Measurements from ENCODE around the gene RYR2.
"Not testable (repeated sequence)": the region's sequence is repeated elsewhere in the genome, so short reads cannot be mapped to it uniquely, and the experiment has no call there.

RYR2 gene

DNA sequence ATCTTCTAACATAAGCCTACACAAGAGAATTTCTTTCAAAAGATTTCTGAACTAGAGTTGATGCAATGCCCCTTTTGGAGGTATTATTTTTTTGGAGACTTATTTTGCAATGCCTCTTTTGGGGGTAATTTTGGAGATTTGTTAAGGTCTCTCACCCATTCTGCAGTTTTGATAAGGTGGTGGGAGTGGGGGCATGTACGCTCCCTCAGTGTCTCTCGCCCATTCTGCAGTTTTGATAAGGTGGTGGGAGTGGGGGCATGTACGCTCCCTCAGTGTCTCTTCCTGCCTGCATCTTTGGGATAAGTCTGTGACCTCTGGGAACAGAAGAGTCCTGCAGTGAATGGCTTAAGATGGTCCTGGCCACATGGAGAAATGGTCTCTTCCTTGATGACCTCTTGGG lies 536.6 kb downstream of the RYR2 start:
- no peak overlapping the region for H3K4me3 ChIP-seq (ENCODE audit: low read depth in 1 of 2, low read length in 2 of 2)
- H3K4me1 ChIP-seq (ENCODE audit: control insufficient read depth in 1 of 2, insufficient read depth in 2 of 2, low read length in 2 of 2), result no peaks in the 10 kb centered on the region
- H3K27me3 ChIP-seq (ENCODE audit: control insufficient read depth in 1 of 2, insufficient read depth in 2 of 2, low read length in 2 of 2), result no peaks in the 10 kb centered on the region
- H3K9me3 ChIP-seq (ENCODE audit: control insufficient read depth in 1 of 2, low read length in 2 of 2), result peaks cover 7 to 10% of the 10 kb centered on the region in 2 donors
- H3K27ac ChIP-seq (ENCODE audit: low read depth, low read length), result no peak overlapping the region
- no peaks in the 10 kb centered on the region for H3K36me3 ChIP-seq (ENCODE audit: control insufficient read depth in 1 of 2, insufficient read depth in 2 of 2, low read length in 2 of 2)
- H3K9ac ChIP-seq (ENCODE audit: low read depth in 1 of 2, low read length in 2 of 2), result no peak overlapping the region

DNA sequence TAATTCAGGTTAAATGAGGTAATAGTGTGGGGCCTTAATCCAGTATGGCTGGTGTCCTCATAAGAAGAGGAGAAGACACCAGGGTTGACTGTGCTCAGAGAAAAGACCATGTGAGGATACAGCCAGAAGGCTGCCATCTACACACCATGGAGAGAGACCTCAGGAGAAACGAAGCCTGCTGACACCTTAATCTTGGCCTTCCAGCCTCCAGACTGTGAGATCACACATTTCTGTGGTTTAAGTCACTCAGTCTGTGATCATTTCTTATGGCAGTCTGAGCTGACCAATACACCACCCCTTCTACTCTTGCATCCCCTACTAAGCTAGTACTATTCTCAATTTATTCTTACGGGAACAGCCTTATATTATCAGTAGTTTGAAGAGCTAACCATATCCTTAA lies 538.7 kb downstream of the RYR2 start:
- H3K9ac ChIP-seq (ENCODE audit: low read depth in 1 of 2, low read length in 2 of 2), result no peak overlapping the region
- no peak overlapping the region for H3K27ac ChIP-seq (ENCODE audit: low read depth, low read length)
- H3K36me3 ChIP-seq (ENCODE audit: control insufficient read depth in 1 of 2, insufficient read depth in 2 of 2, low read length in 2 of 2), result no peaks in the 10 kb centered on the region
- no peak overlapping the region for H3K4me3 ChIP-seq (ENCODE audit: low read depth in 1 of 2, low read length in 2 of 2)
- no peaks in the 10 kb centered on the region for H3K27me3 ChIP-seq (ENCODE audit: control insufficient read depth in 1 of 2, insufficient read depth in 2 of 2, low read length in 2 of 2)
- peaks cover 0 to 7% of the 10 kb centered on the region in 2 donors for H3K9me3 ChIP-seq (ENCODE audit: control insufficient read depth in 1 of 2, low read length in 2 of 2)
- H3K4me1 ChIP-seq (ENCODE audit: control insufficient read depth in 1 of 2, insufficient read depth in 2 of 2, low read length in 2 of 2), result no peaks in the 10 kb centered on the region

DNA sequence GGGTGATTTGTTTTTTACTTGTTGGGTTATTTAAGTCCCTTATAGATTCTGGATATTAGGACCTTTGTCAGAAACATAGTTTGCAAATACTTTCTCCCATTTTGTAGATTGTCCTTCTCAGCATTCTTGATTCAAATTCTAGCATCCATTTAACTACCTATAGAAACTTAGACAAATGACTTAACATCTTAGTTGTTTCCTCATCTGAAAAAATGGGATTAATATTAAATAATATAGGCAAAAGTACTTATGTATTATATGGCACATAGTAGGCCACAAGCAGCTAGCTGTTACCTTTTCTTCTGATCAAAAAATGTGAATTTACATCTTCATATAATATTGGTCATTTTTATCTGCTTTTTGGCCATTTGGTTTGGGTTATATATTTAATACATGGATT lies 541.3 kb downstream of the RYR2 start:
- Histone ChIP-seq H3K36me3 (ENCODE audit: control insufficient read depth in 1 of 2, insufficient read depth in 2 of 2, low read length in 2 of 2) (no peaks in the 10 kb centered on the region), H3K9ac (ENCODE audit: low read depth in 1 of 2, low read length in 2 of 2) (no peak overlapping the region), H3K4me1 (ENCODE audit: control insufficient read depth in 1 of 2, insufficient read depth in 2 of 2, low read length in 2 of 2) (no peaks in the 10 kb centered on the region), H3K4me3 (ENCODE audit: low read depth in 1 of 2, low read length in 2 of 2) (no peak overlapping the region), H3K27ac (ENCODE audit: low read depth, low read length) (no peak overlapping the region), H3K27me3 (ENCODE audit: control insufficient read depth in 1 of 2, insufficient read depth in 2 of 2, low read length in 2 of 2) (no peaks in the 10 kb centered on the region), H3K9me3 (ENCODE audit: control insufficient read depth in 1 of 2, low read length in 2 of 2) (no peaks in the 10 kb centered on the region)

DNA sequence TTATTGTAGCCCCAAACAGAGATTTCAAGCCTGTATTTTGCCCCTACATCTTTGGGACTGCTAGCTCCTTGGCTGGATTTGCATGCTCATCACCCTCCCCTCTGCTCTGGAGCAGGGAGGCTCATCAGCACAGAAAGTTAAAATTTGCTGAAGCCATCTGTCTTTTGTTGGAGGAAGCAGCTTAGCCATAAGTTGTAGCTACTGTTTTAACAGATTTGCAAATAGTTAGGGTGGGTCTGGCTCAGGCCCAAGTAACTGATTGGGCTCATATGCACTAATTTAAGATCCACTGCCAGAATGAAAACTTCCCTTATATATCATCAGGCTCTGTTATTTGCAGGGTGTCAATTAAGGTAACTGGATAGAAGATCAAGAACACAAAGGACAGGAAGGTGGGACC lies 541.8 kb downstream of the RYR2 start:
- no peak overlapping the region for H3K9ac ChIP-seq (ENCODE audit: low read depth in 1 of 2, low read length in 2 of 2)
- H3K4me1 ChIP-seq (ENCODE audit: control insufficient read depth in 1 of 2, insufficient read depth in 2 of 2, low read length in 2 of 2), result no peaks in the 10 kb centered on the region
- H3K9me3 ChIP-seq (ENCODE audit: control insufficient read depth in 1 of 2, low read length in 2 of 2), result no peaks in the 10 kb centered on the region
- H3K27ac ChIP-seq (ENCODE audit: low read depth, low read length), result no peak overlapping the region
- no peak overlapping the region for H3K4me3 ChIP-seq (ENCODE audit: low read depth in 1 of 2, low read length in 2 of 2)
- H3K27me3 ChIP-seq (ENCODE audit: control insufficient read depth in 1 of 2, insufficient read depth in 2 of 2, low read length in 2 of 2), result no peaks in the 10 kb centered on the region
- H3K36me3 ChIP-seq (ENCODE audit: control insufficient read depth in 1 of 2, insufficient read depth in 2 of 2, low read length in 2 of 2), result no peaks in the 10 kb centered on the region

DNA sequence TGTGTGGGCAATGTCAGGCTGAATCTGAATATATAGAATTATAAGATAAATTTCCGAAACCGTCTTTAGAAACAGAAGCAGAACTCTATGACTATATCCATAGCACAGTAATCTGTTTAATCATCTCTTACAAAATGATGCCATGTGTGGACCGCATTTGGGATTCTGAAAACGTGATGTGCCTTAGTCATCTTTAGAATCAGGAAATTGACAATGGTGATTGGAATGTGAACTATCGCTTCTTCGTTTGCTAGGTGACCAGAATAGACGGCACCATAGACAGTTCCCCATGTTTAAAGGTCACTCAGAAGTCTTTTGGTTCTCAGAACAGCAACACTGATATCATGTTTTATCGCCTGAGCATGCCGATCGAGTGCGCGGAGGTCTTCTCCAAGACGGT lies 548.4 kb downstream of the RYR2 start:
- Histone ChIP-seq H3K27ac (ENCODE audit: low read depth, low read length) (no peak overlapping the region), H3K9me3 (ENCODE audit: control insufficient read depth in 1 of 2, low read length in 2 of 2) (no peaks in the 10 kb centered on the region), H3K27me3 (ENCODE audit: control insufficient read depth in 1 of 2, insufficient read depth in 2 of 2, low read length in 2 of 2) (no peaks in the 10 kb centered on the region), H3K4me3 (ENCODE audit: low read depth in 1 of 2, low read length in 2 of 2) (no peak overlapping the region), H3K9ac (ENCODE audit: low read depth in 1 of 2, low read length in 2 of 2) (no peak overlapping the region), H3K36me3 (ENCODE audit: control insufficient read depth in 1 of 2, insufficient read depth in 2 of 2, low read length in 2 of 2) (no peaks in the 10 kb centered on the region), H3K4me1 (ENCODE audit: control insufficient read depth in 1 of 2, insufficient read depth in 2 of 2, low read length in 2 of 2) (no peaks in the 10 kb centered on the region)

DNA sequence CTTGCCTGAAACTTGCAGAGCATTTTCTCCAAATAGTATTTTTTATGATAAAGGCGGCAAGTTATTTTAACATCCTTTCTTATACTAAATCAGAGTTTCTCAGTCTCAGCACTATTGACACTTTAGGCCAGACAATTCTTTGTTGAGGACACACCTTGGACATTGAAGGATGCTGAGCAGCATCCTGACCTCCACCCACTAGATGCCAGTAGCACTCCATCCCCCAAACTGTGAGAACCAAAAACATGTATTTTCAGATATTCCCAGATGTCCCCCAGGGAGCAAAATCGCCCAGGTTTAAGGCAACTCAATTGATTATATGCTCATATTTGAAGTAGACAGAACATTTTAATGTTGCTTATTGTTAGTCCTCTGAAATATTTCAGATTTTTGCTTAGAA lies 549.4 kb downstream of the RYR2 start:
- Histone ChIP-seq H3K4me3 (ENCODE audit: low read depth in 1 of 2, low read length in 2 of 2) (no peak overlapping the region), H3K9me3 (ENCODE audit: control insufficient read depth in 1 of 2, low read length in 2 of 2) (no peaks in the 10 kb centered on the region), H3K27me3 (ENCODE audit: control insufficient read depth in 1 of 2, insufficient read depth in 2 of 2, low read length in 2 of 2) (no peaks in the 10 kb centered on the region), H3K9ac (ENCODE audit: low read depth in 1 of 2, low read length in 2 of 2) (no peak overlapping the region), H3K4me1 (ENCODE audit: control insufficient read depth in 1 of 2, insufficient read depth in 2 of 2, low read length in 2 of 2) (no peaks in the 10 kb centered on the region), H3K36me3 (ENCODE audit: control insufficient read depth in 1 of 2, insufficient read depth in 2 of 2, low read length in 2 of 2) (no peaks in the 10 kb centered on the region), H3K27ac (ENCODE audit: low read depth, low read length) (no peak overlapping the region)

DNA sequence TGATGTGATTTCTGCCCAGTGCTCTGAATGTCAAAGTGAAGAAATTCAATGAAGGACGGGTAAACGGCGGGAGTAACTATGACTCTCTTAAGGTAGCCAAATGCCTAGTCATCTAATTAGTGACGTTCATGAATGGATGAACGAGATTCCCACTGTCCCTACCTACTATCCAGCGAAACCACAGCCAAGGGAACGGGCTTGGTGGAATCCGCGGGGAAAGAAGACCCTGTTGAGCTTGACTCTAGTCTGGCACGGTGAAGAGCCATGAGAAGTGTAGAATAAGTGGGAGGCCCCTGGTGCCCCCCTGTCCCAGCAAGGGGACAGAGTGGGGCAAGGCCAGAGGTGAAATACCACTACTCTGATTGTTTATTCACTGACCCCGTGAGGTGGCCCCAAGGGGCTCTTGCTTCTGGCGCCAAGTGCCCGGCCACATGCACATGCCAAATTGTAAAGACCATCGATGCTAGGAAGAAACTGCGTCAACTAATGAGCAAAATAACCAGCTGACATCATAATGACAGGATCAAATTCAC lies 561.1 kb downstream of the RYR2 start:
- H3K36me3 ChIP-seq (ENCODE audit: control insufficient read depth in 1 of 2, insufficient read depth in 2 of 2, low read length in 2 of 2); H3K9me3 ChIP-seq (ENCODE audit: control insufficient read depth in 1 of 2, low read length in 2 of 2); H3K4me1 ChIP-seq (ENCODE audit: control insufficient read depth in 1 of 2, insufficient read depth in 2 of 2, low read length in 2 of 2); H3K27me3 ChIP-seq (ENCODE audit: control insufficient read depth in 1 of 2, insufficient read depth in 2 of 2, low read length in 2 of 2); H3K27ac ChIP-seq (ENCODE audit: low read depth, low read length); H3K4me3 ChIP-seq (ENCODE audit: low read depth in 1 of 2, low read length in 2 of 2); H3K9ac ChIP-seq (ENCODE audit: low read depth in 1 of 2, low read length in 2 of 2): not testable (repeated sequence)

DNA sequence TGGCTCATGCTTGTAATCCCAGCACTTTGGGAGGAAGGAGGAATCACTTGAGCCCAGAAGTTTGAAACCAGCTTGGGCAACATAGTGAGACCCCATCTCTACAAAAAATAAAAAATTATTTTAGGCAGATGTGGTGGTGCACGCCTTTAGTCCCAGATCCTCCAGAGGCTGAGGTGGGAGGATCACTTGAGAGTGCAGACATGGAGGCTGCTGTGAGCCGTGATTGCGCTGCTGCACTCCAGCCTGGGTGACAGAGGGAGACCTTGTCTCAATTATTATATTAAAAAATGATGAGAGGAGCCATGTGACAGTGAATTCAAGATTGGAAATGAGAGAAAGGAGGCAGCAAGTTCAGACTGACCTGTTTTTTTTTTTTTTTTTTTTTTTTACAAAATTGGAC lies 566.4 kb downstream of the RYR2 start:
- Histone ChIP-seq H3K36me3 (ENCODE audit: control insufficient read depth in 1 of 2, insufficient read depth in 2 of 2, low read length in 2 of 2) (no peaks in the 10 kb centered on the region), H3K27me3 (ENCODE audit: control insufficient read depth in 1 of 2, insufficient read depth in 2 of 2, low read length in 2 of 2) (no peaks in the 10 kb centered on the region), H3K9ac (ENCODE audit: low read depth in 1 of 2, low read length in 2 of 2) (no peak overlapping the region), H3K9me3 (ENCODE audit: control insufficient read depth in 1 of 2, low read length in 2 of 2) (no peaks in the 10 kb centered on the region), H3K27ac (ENCODE audit: low read depth, low read length) (no peak overlapping the region), H3K4me1 (ENCODE audit: control insufficient read depth in 1 of 2, insufficient read depth in 2 of 2, low read length in 2 of 2) (no peaks in the 10 kb centered on the region), H3K4me3 (ENCODE audit: low read depth in 1 of 2, low read length in 2 of 2) (no peak overlapping the region)

DNA sequence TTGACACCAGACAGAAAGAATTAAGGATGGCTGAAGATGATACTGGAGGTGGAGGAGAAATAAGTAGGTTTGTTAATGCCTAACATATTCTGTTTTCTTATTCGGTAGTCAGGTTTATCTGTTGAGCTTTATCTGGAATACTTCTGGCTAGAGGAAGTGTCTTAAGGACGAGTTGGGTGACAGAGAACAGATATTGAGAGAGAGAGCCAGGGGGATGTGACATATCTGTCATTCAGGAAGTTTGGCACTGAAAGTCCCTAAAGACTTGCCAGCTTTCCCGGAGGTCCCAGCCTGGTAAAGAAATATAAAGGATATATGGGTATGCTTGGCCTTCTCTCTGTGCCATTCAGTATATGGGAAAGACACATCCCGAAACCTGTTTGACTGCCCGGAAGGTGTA lies 568.2 kb downstream of the RYR2 start:
- no peaks in the 10 kb centered on the region for H3K27me3 ChIP-seq (ENCODE audit: control insufficient read depth in 1 of 2, insufficient read depth in 2 of 2, low read length in 2 of 2)
- H3K4me3 ChIP-seq (ENCODE audit: low read depth in 1 of 2, low read length in 2 of 2), result no peak overlapping the region

DNA sequence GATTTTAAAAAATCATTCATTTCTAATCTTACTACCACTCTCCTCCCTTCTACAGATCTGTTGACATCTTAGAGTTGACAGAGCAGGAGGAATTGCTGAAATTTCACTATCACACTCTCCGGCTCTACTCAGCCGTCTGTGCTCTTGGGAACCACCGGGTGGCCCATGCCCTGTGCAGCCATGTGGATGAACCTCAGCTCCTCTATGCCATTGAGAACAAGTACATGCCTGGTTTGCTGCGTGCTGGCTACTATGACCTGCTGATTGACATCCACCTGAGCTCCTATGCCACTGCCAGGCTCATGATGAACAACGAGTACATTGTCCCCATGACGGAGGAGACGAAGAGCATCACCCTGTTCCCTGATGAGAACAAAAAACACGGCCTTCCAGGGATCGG lies 572.0 kb downstream of the RYR2 start:
- H3K36me3 ChIP-seq (ENCODE audit: control insufficient read depth in 1 of 2, insufficient read depth in 2 of 2, low read length in 2 of 2), result no peaks in the 10 kb centered on the region
- no peaks in the 10 kb centered on the region for H3K27me3 ChIP-seq (ENCODE audit: control insufficient read depth in 1 of 2, insufficient read depth in 2 of 2, low read length in 2 of 2)
- no peak overlapping the region for H3K9ac ChIP-seq (ENCODE audit: low read depth in 1 of 2, low read length in 2 of 2)
- H3K4me1 ChIP-seq (ENCODE audit: control insufficient read depth in 1 of 2, insufficient read depth in 2 of 2, low read length in 2 of 2), result no peaks in the 10 kb centered on the region
- no peak overlapping the region for H3K27ac ChIP-seq (ENCODE audit: low read depth, low read length)
- H3K4me3 ChIP-seq (ENCODE audit: low read depth in 1 of 2, low read length in 2 of 2), result no peak overlapping the region
- H3K9me3 ChIP-seq (ENCODE audit: control insufficient read depth in 1 of 2, low read length in 2 of 2), result peaks cover 0 to 5% of the 10 kb centered on the region in 2 donors

More for the DNA sequence above, 568.2 kb downstream of the RYR2 start:
- H3K36me3 ChIP-seq (ENCODE audit: control insufficient read depth in 1 of 2, insufficient read depth in 2 of 2, low read length in 2 of 2), result no peaks in the 10 kb centered on the region
- H3K4me1 ChIP-seq (ENCODE audit: control insufficient read depth in 1 of 2, insufficient read depth in 2 of 2, low read length in 2 of 2), result no peaks in the 10 kb centered on the region
- H3K27ac ChIP-seq (ENCODE audit: low read depth, low read length), result no peak overlapping the region
- H3K9ac ChIP-seq (ENCODE audit: low read depth in 1 of 2, low read length in 2 of 2), result no peak overlapping the region
- no peaks in the 10 kb centered on the region for H3K9me3 ChIP-seq (ENCODE audit: control insufficient read depth in 1 of 2, low read length in 2 of 2)

DNA sequence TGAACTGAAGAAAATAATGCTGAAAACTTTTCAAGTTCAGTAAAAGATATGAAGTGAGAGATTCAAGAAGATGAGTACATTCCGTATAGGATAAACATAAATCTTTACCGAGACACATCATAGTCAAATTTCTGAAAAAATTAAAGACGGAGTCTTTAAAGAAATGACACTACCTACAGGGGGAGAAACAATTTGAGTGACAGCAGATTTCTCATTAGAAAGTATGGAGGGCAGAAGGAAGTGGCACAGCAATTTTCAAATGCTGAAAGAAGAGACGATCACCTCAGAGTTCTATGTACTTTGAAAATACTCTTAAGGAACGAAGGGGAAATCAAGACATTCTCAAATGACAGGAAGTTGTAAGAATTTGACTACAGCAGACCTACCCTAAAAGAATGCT lies 577.6 kb downstream of the RYR2 start:
- Histone ChIP-seq H3K4me1 (ENCODE audit: control insufficient read depth in 1 of 2, insufficient read depth in 2 of 2, low read length in 2 of 2) (no peaks in the 10 kb centered on the region), H3K9me3 (ENCODE audit: control insufficient read depth in 1 of 2, low read length in 2 of 2) (peaks cover 0 to 5% of the 10 kb centered on the region in 2 donors), H3K9ac (ENCODE audit: low read depth in 1 of 2, low read length in 2 of 2) (no peak overlapping the region), H3K27me3 (ENCODE audit: control insufficient read depth in 1 of 2, insufficient read depth in 2 of 2, low read length in 2 of 2) (no peaks in the 10 kb centered on the region), H3K4me3 (ENCODE audit: low read depth in 1 of 2, low read length in 2 of 2) (no peak overlapping the region), H3K36me3 (ENCODE audit: control insufficient read depth in 1 of 2, insufficient read depth in 2 of 2, low read length in 2 of 2) (no peaks in the 10 kb centered on the region), H3K27ac (ENCODE audit: low read depth, low read length) (no peak overlapping the region)
